ENCODE measurements around the gene CPT2. TPM values are rescaled to one million over a fixed set of nuclear protein-coding genes. Genes with fewer than 3 reads are reported as not detected.

CPT2 gene
- total and polyA plus RNA-seq, 10 donors, result 7.1 to 30.9 (median 16.8) TPM

GRCh38 chr1:53242381-53242780, 45.8 kb downstream of the CPT2 start:
- DNase-seq, result no peak
- Histone ChIP-seq H3K4me1 (peaks cover 5 to 25% (median 12%) of the 10 kb centered on the region in 6 donors), H3K36me3 (peaks cover 0 to 4% (median 0%) of the 10 kb centered on the region in 6 donors), H3K27me3 (replicated peaks in 1 of 7) (no peaks in the 10 kb centered on the region), H3K9me3 (no peaks in the 10 kb centered on the region), H3K27ac (no peak overlapping the region), H3K4me3 (no peak overlapping the region)
- intact Hi-C loops (cut with DNase I; ENCODE audit: low total_unique reads), result no loop called here
- TF ChIP-seq, protein P1, sequence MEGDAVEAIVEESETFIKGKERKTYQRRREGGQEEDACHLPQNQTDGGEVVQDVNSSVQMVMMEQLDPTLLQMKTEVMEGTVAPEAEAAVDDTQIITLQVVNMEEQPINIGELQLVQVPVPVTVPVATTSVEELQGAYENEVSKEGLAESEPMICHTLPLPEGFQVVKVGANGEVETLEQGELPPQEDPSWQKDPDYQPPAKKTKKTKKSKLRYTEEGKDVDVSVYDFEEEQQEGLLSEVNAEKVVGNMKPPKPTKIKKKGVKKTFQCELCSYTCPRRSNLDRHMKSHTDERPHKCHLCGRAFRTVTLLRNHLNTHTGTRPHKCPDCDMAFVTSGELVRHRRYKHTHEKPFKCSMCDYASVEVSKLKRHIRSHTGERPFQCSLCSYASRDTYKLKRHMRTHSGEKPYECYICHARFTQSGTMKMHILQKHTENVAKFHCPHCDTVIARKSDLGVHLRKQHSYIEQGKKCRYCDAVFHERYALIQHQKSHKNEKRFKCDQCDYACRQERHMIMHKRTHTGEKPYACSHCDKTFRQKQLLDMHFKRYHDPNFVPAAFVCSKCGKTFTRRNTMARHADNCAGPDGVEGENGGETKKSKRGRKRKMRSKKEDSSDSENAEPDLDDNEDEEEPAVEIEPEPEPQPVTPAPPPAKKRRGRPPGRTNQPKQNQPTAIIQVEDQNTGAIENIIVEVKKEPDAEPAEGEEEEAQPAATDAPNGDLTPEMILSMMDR (IDR thresholded peaks at IDR 0.05 in 8 of 11, conservative IDR thresholded peaks at IDR 0.05 in 3 of 11), result no peak
- TF ChIP-seq POLR2AphosphoS5 (IDR thresholded peaks at IDR 0.05) (no peak), POLR2A (IDR thresholded peaks at IDR 0.05) (no peak)
- WGBS, 5 donors, result 73 to 82% (median 79%) methylated on average over 4 of the region's 4 CpGs

- H3K27ac ChIP-seq, result peak overlapping the region in 2 of 8 donors; percentile 7 to 11
- H3K4me3 ChIP-seq, result no peak overlapping the region
- peaks cover 0 to 12% (median 0%) of the 10 kb centered on the region in 6 donors for H3K4me1 ChIP-seq
- H3K9me3 ChIP-seq, result no peaks in the 10 kb centered on the region
- H3K27me3 ChIP-seq (replicated peaks in 1 of 7), result no peaks in the 10 kb centered on the region
- WGBS, 5 donors, result 40 to 48% (median 45%) methylated on average over 4 of the region's 4 CpGs
- intact Hi-C loops (cut with DNase I; ENCODE audit: low total_unique reads), result no loop called here
- H3K36me3 ChIP-seq, result peaks cover 0 to 6% (median 0%) of the 10 kb centered on the region in 6 donors
- DNase-seq, result no peak
- TF ChIP-seq POLR2AphosphoS5 (IDR thresholded peaks at IDR 0.05) (no peak), POLR2A (IDR thresholded peaks at IDR 0.05) (no peak)
- TF ChIP-seq, protein P1 (IDR thresholded peaks at IDR 0.05 in 8 of 11, conservative IDR thresholded peaks at IDR 0.05 in 3 of 11), result no peak
Observed at GRCh38 chr1:53244141-53244540, 47.5 kb downstream of the CPT2 start.

DNA sequence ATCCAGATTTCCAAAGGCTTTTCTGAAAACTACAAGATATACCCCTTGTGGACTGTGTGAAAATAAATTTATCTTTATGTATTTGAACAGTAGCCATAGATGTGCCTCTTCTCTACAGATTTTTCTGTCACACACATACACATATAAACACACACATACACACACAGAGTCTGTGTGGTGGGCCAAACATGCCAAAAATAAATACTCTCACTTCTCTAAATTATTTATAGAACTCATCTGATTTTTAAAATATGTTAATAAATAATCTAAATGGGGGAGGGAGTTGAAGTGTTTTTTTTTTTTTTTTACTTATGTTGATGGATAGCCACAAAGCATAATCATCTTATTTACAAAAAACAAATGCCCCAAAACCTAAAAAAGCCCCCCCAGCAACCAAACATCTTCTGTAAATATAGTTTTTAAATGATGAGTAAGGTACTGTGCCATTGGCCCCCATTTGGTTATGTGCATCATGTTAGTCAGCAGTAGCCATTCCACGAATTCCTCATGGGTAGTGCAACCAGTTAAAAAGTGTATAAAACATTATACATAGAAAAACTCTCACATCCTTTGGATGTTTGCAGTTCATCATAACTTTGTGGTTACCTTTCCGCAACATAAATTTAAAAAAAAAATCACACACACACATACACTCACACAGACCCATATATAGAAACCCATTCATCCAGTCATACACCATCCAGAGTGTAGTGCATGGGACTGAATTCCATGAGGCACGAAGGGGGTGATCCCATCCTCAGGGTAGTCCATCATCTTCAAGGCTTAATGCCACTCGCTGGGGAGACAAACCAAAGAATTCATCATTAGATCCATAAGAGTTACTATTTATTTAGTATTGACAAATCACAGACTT, 49.9 kb downstream of the CPT2 start:
- H3K9me3 ChIP-seq, result no peaks in the 10 kb centered on the region
- no peaks in the 10 kb centered on the region for H3K27me3 ChIP-seq (replicated peaks in 1 of 7)
- TF ChIP-seq, protein P1 (IDR thresholded peaks at IDR 0.05 in 8 of 11, conservative IDR thresholded peaks at IDR 0.05 in 3 of 11), result no peak
- no peak for TF ChIP-seq POLR2AphosphoS5 (IDR thresholded peaks at IDR 0.05)
- no peak for TF ChIP-seq POLR2A (IDR thresholded peaks at IDR 0.05)
- peaks cover 0 to 26% (median 0%) of the 10 kb centered on the region in 6 donors for H3K36me3 ChIP-seq
- no peak for DNase-seq
- peaks cover 0 to 11% (median 0%) of the 10 kb centered on the region in 6 donors for H3K4me1 ChIP-seq
- no peak overlapping the region for H3K27ac ChIP-seq
- no peak overlapping the region for H3K4me3 ChIP-seq
- intact Hi-C loops (cut with DNase I; ENCODE audit: low total_unique reads), result no loop called here
- 82 to 95% (median 86%) methylated on average over 4 of the region's 4 CpGs for WGBS, 5 donors

DNA sequence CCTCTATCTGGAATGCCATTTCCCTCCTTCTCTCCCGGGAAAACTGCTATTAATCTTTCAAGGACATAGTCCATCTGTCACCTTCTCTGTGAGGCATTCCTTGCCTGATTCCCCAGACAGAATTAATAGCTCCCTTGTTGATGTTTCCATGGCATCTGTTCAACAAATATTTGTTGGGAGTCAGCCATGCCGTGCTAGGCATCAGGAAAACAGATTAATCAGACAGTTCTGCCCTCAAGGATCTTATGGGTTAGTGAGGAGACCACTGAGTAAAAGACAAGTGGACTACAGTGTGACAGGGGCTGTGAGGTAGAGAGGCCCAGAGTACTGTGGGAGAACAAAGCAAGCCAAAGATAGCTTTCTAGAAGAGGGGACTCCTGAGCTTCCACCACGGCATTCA, 53.1 kb downstream of the CPT2 start:
- H3K36me3 ChIP-seq, result peaks cover 0 to 49% (median 0%) of the 10 kb centered on the region in 6 donors
- 80 to 84% (median 83%) methylated on average over 3 of the region's 3 CpGs for WGBS, 5 donors
- no peak for DNase-seq
- peaks cover 0 to 11% (median 0%) of the 10 kb centered on the region in 6 donors for H3K4me1 ChIP-seq
- no peak overlapping the region for H3K27ac ChIP-seq
- H3K9me3 ChIP-seq, result no peaks in the 10 kb centered on the region
- no peaks in the 10 kb centered on the region for H3K27me3 ChIP-seq (replicated peaks in 1 of 7)
- no peak for TF ChIP-seq POLR2A (IDR thresholded peaks at IDR 0.05)
- TF ChIP-seq, protein P1 (IDR thresholded peaks at IDR 0.05 in 8 of 11, conservative IDR thresholded peaks at IDR 0.05 in 3 of 11), result no peak
- intact Hi-C loops (cut with DNase I; ENCODE audit: low total_unique reads), result no loop called here
- H3K4me3 ChIP-seq, result no peak overlapping the region

Measured in spleen (tissue), 11 donors.